Right atrium auricular region (tissue), 2 donors: ENCODE results near the gene TEX11. TPM values are rescaled to one million over a fixed set of nuclear protein-coding genes. Genes with fewer than 3 reads are reported as not detected.
"Not testable (repeated sequence)": the region's sequence is repeated elsewhere in the genome, so short reads cannot be mapped to it uniquely, and the experiment has no call there.

Experiments used
- DNase-seq: peaks from one replicate; pipeline ENCODE4 v3.0.0-alpha.2; 2019; ENCODE audit warnings: low spot score
- H3K27ac ChIP-seq, 2 donors: fragments of 200-600 bp; sonication (generic); 1 replicate in 1 of 2; 2 replicates in 1 of 2; pipeline ENCODE4 v1.5.1; 2016 to 2019
- H3K27me3 ChIP-seq, 2 donors: fragments of 200-600 bp; sonication (generic); one replicate each; pipeline versions ENCODE4 v1.5.1 to v1.6.0; 2017 to 2019
- H3K36me3 ChIP-seq: fragments of 200-600 bp; sonication (generic); one replicate; pipeline ENCODE4 v1.5.1; 2016
- H3K4me1 ChIP-seq, 2 donors: fragments of 200-600 bp; sonication (generic); one replicate each; pipeline versions ENCODE4 v1.5.1 to v1.6.0; 2017 to 2019
- H3K4me3 ChIP-seq, 2 donors: fragments of 200-600 bp; sonication (generic); 1 replicate in 1 of 2; 2 replicates in 1 of 2; pipeline ENCODE4 v1.5.1; 2017 to 2019; ENCODE audit warnings: mild to moderate bottlenecking in 1 of 2, moderate library complexity in 1 of 2
- H3K9me3 ChIP-seq, 2 donors: fragments of 200-600 bp; sonication (generic); one replicate each; pipeline ENCODE4 v1.5.1; 2019
- CTCF ChIP-seq, 2 donors: fragments of 200-600 bp; sonication (generic); IDR thresholded peaks; one replicate each; pipeline ENCODE4 v1.5.1; 2019; ENCODE audit warnings: antibody characterized with exemption in 2 of 2
- total RNA-seq, 2 donors: library from RNA; depleted of rRNA; stranded (reverse); fragments of >200 nt; gene quantifications; one replicate each; pipeline ENCODE4 v1.1.0, GENCODE V29; 2016

Gene TEX11
- total RNA-seq, 2 donors from 2014 or later: not detected

- H3K4me3 ChIP-seq: no peak overlapping the region
- no peaks in the 10 kb centered on the region for H3K4me1 ChIP-seq
- DNase-seq: no peak
- H3K27me3 ChIP-seq: no peaks in the 10 kb centered on the region
- H3K27ac ChIP-seq: no peak overlapping the region
- TF ChIP-seq CTCF (IDR thresholded peaks at IDR 0.05): no peak
- H3K36me3 ChIP-seq: no peaks in the 10 kb centered on the region
- no peaks in the 10 kb centered on the region for H3K9me3 ChIP-seq
Observed at GRCh38 chrX:70834589-70834988, 73.9 kb downstream of the TEX11 start.

- H3K27ac ChIP-seq: no peak overlapping the region
- no peak overlapping the region for H3K4me3 ChIP-seq
- no peaks in the 10 kb centered on the region for H3K9me3 ChIP-seq
- no peak for DNase-seq
- no peaks in the 10 kb centered on the region for H3K4me1 ChIP-seq
- no peak for TF ChIP-seq CTCF (IDR thresholded peaks at IDR 0.05)
- no peaks in the 10 kb centered on the region for H3K27me3 ChIP-seq
- no peaks in the 10 kb centered on the region for H3K36me3 ChIP-seq
Observed at GRCh38 chrX:70826715-70827114, 81.8 kb downstream of the TEX11 start.

- DNase-seq: no peak
- H3K4me1 ChIP-seq: no peaks in the 10 kb centered on the region
- TF ChIP-seq CTCF (IDR thresholded peaks at IDR 0.05): no peak
Observed at GRCh38 chrX:70825366-70825765, 83.1 kb downstream of the TEX11 start.

GRCh38 chrX:70808942-70809940 lies 99.3 kb downstream of the TEX11 start:
- no peak for DNase-seq
- Histone ChIP-seq H3K27me3 (no peaks in the 10 kb centered on the region), H3K4me1 (no peaks in the 10 kb centered on the region), H3K9me3 (peaks cover 0 to 3% of the 10 kb centered on the region in 2 donors), H3K4me3 (no peak overlapping the region), H3K36me3 (no peaks in the 10 kb centered on the region), H3K27ac (no peak overlapping the region)
- TF ChIP-seq CTCF (IDR thresholded peaks at IDR 0.05): no peak

More at GRCh38 chrX:70825366-70825765, 83.1 kb downstream of the TEX11 start:
- Histone ChIP-seq H3K9me3 (peaks cover 0 to 6% of the 10 kb centered on the region in 2 donors), H3K27ac (no peak overlapping the region), H3K4me3 (no peak overlapping the region), H3K27me3 (no peaks in the 10 kb centered on the region), H3K36me3 (no peaks in the 10 kb centered on the region)

- no peaks in the 10 kb centered on the region for H3K9me3 ChIP-seq
- no peak for TF ChIP-seq CTCF (IDR thresholded peaks at IDR 0.05)
- H3K27ac ChIP-seq: no peak overlapping the region
- H3K4me3 ChIP-seq: no peak overlapping the region
- H3K4me1 ChIP-seq: no peaks in the 10 kb centered on the region
- H3K27me3 ChIP-seq: no peaks in the 10 kb centered on the region
- DNase-seq: no peak
- no peaks in the 10 kb centered on the region for H3K36me3 ChIP-seq
Observed at GRCh38 chrX:70806081-70806480, 102.4 kb downstream of the TEX11 start.

- not testable (repeated sequence) for H3K27ac ChIP-seq, H3K4me3 ChIP-seq, DNase-seq, H3K36me3 ChIP-seq, H3K4me1 ChIP-seq, H3K9me3 ChIP-seq, H3K27me3 ChIP-seq
Observed at GRCh38 chrX:70796742-70797141, 111.8 kb downstream of the TEX11 start.
